ENCODE results near the gene OR2W3. TPM values are rescaled to one million over a fixed set of nuclear protein-coding genes. Genes with fewer than 3 reads are reported as not detected.

OR2W3 gene
- total and polyA plus RNA-seq, 2 of the 8 experiments (the other 6 are each of a cell fraction or from before 2014, with no cell fraction given), result 0.12 to 1.1 TPM

GRCh38 chr1:247908766-247909165 lies 13.4 kb downstream of the OR2W3 start:
- H3K18ac ChIP-seq (ENCODE audit: extremely low read depth, low read length), result no peak overlapping the region
- no peak overlapping the region for H2BK12ac ChIP-seq (ENCODE audit: low read depth, low read length)
- no peak overlapping the region for H3K56ac ChIP-seq (replicated peaks; ENCODE audit: insufficient read length, low read depth, low read length)
- no peak overlapping the region for H4K8ac ChIP-seq (ENCODE audit: extremely low read depth, insufficient read depth, low read length)
- H2BK15ac ChIP-seq (ENCODE audit: low read length), result no peak overlapping the region
- H3K4me1 ChIP-seq (replicated peaks in 1 of 4; ENCODE audit: control insufficient read depth in 3 of 4, insufficient read depth in 4 of 4, low read length in 3 of 4), result no peaks in the 10 kb centered on the region; a peak in 1 of 7 replicates
- H3K23me2 ChIP-seq (ENCODE audit: low read depth, low read length), result no peaks in the 10 kb centered on the region
- H3K79me1 ChIP-seq (ENCODE audit: low read depth, low read length), result no peaks in the 10 kb centered on the region
- H4K20me1 ChIP-seq (replicated peaks in 1 of 2; ENCODE audit: control insufficient read depth in 1 of 2, insufficient read depth in 2 of 2, low read length in 2 of 2), result no peaks in the 10 kb centered on the region
- H3K14ac ChIP-seq (ENCODE audit: insufficient read length), result no peak overlapping the region
- H3K36me3 ChIP-seq (ENCODE audit: control insufficient read depth in 2 of 4, insufficient read depth in 4 of 4, low read length in 3 of 4), result no peaks in the 10 kb centered on the region
- no peak overlapping the region for H4K91ac ChIP-seq (replicated peaks; ENCODE audit: insufficient read length, low read length)
- H3K9me3 ChIP-seq (ENCODE audit: insufficient read depth in 2 of 2, low read depth in 1 of 2, low read length in 1 of 2), result peaks cover 35 to 69% of the 10 kb centered on the region in 2 experiments
- FAIRE-seq (no peak), DNase-seq (ENCODE audit: low read depth in 1 of 2, low spot score in 2 of 2) (no peak)
- H2BK20ac ChIP-seq (ENCODE audit: low read length), result no peak overlapping the region
- H2BK5ac ChIP-seq (ENCODE audit: low read depth, low read length), result no peak overlapping the region
- H2AK5ac ChIP-seq (ENCODE audit: low read depth, low read length), result no peak overlapping the region
- H3K27ac ChIP-seq (ENCODE audit: low read depth, low read length), result no peak overlapping the region
- ChIA-PET POLR2A (ENCODE audit: partially characterized antibody) (no interaction called here), CTCF (ENCODE audit: partially characterized antibody) (no interaction called here)
- H2BK120ac ChIP-seq (replicated peaks; ENCODE audit: low read depth, low read length), result no peak overlapping the region
- 92% methylated on average over 5 of the region's 5 CpGs; no CpG with 5 or more reads in 1 of the 2 experiments for WGBS, 2 experiments (ENCODE audit: extremely low coverage in 1 of 2, insufficient coverage in 1 of 2, insufficient read length in 1 of 2, insufficient replicate concordance in 2 of 2, low coverage in 1 of 2, low lambda C conversion rate in 2 of 2, missing lambda C conversion rate in 1 of 2)
- H3K23ac ChIP-seq (ENCODE audit: insufficient read length), result no peak overlapping the region
- H3K9ac ChIP-seq (replicated peaks in 1 of 4; ENCODE audit: extremely low read depth in 1 of 4, low read depth in 3 of 4, low read length in 3 of 4), result no peak overlapping the region
- no peak overlapping the region for H2AFZ ChIP-seq (ENCODE audit: low read length)
- H3K4me3 ChIP-seq (ENCODE audit: extremely low read depth in 1 of 4, insufficient read depth in 2 of 4, low read depth in 3 of 4, low read length in 4 of 4), result no peak overlapping the region
- no peak overlapping the region for H3K4me2 ChIP-seq (ENCODE audit: insufficient read depth in 1 of 2, low read depth in 2 of 2, low read length in 2 of 2)
- H3K79me2 ChIP-seq (ENCODE audit: control insufficient read depth in 1 of 2, insufficient read depth in 2 of 2, low read length in 2 of 2), result no peaks in the 10 kb centered on the region
- no peak overlapping the region for H3K4ac ChIP-seq (replicated peaks; ENCODE audit: insufficient read length, low read depth, low read length)
- H4K5ac ChIP-seq (ENCODE audit: insufficient read length, low read depth, low read length), result no peak overlapping the region
- no peaks in the 10 kb centered on the region for H3K27me3 ChIP-seq (replicated peaks in 1 of 4; ENCODE audit: control insufficient read depth in 3 of 4, extremely low read depth in 1 of 4, insufficient read depth in 3 of 4, low read length in 3 of 4)
- no peak for TF ChIP-seq TEAD4 (IDR thresholded peaks at IDR 0.05; ENCODE audit: low read depth, low read length)
- no peak for TF ChIP-seq RFX5 (IDR thresholded peaks at IDR 0.05; ENCODE audit: borderline replicate concordance, low read depth, low read length)
- TF ChIP-seq TAF7 (optimal IDR thresholded peaks at IDR 0.05; ENCODE audit: borderline replicate concordance, low read depth, low read length), result no peak
- no peak for TF ChIP-seq TAF1 (IDR thresholded peaks at IDR 0.05; ENCODE audit: low read depth, low read length)
- no peak for TF ChIP-seq CTBP2 (IDR thresholded peaks at IDR 0.05; ENCODE audit: borderline replicate concordance, insufficient read depth, insufficient read length, low read length)
- TF ChIP-seq GTF2F1 (IDR thresholded peaks at IDR 0.05; ENCODE audit: borderline replicate concordance, low read depth, low read length), result no peak
- no peak for TF ChIP-seq EZH2 (IDR thresholded peaks at IDR 0.05; ENCODE audit: low read depth, low read length, severe bottlenecking)
- TF ChIP-seq E2F6 (IDR thresholded peaks at IDR 0.05), result no peak
- TF ChIP-seq SP1 (IDR thresholded peaks at IDR 0.05; ENCODE audit: low read depth, low read length), result no peak
- no peak for TF ChIP-seq YY1 (IDR thresholded peaks at IDR 0.05; ENCODE audit: low read depth, low read length)
- no peak for TF ChIP-seq BACH1 (IDR thresholded peaks at IDR 0.05; ENCODE audit: low read length)
- no peak for TF ChIP-seq POLR2A (IDR thresholded peaks at IDR 0.05; ENCODE audit: control extremely low read depth in 1 of 2, low read depth in 2 of 2, low read length in 2 of 2)
- TF ChIP-seq BRCA1 (IDR thresholded peaks at IDR 0.05; ENCODE audit: low read depth, low read length), result no peak
- no peak for TF ChIP-seq JUN (IDR thresholded peaks at IDR 0.05; ENCODE audit: low read depth, low read length)
- TF ChIP-seq SRF (IDR thresholded peaks at IDR 0.05; ENCODE audit: low read depth, low read length), result no peak

Measured in H1 (cell line).